IPS-NIHi7 (cell line): ENCODE measurements around the gene DLG2.
"Not testable (repeated sequence)": the region's sequence is repeated elsewhere in the genome, so short reads cannot be mapped to it uniquely, and the experiment has no call there.

ENCODE experiments used
- DNase-seq: peaks from one replicate; pipeline ENCODE4 v3.0.0; 2012; ENCODE audit warnings: mixed read lengths; ENCODE audit errors: extremely low spot score

Gene DLG2

GRCh38 chr11:85318573-85318972, 308.6 kb downstream of the DLG2 start:
- DNase-seq, result no peak

GRCh38 chr11:85316967-85317366, 310.2 kb downstream of the DLG2 start:
- no peak for DNase-seq

- DNase-seq, result no peak
These were observed 313.4 kb downstream of the DLG2 start for GRCh38 chr11:85313741-85314140.

- DNase-seq, result no peak
These were observed 316.7 kb downstream of the DLG2 start for GRCh38 chr11:85310479-85310878.

- DNase-seq, result no peak
These were observed 319.8 kb downstream of the DLG2 start for GRCh38 chr11:85307366-85307765.

GRCh38 chr11:85301895-85302678, 325.1 kb downstream of the DLG2 start:
- DNase-seq, result peak; percentile 24

GRCh38 chr11:85299258-85299942, 327.7 kb downstream of the DLG2 start:
- no peak for DNase-seq

GRCh38 chr11:85295694-85296271, 331.4 kb downstream of the DLG2 start:
- no peak for DNase-seq

GRCh38 chr11:85281550-85281949, 345.6 kb downstream of the DLG2 start:
- no peak for DNase-seq

- no peak for DNase-seq
These were observed 347.9 kb downstream of the DLG2 start for GRCh38 chr11:85279267-85279666.

- no peak for DNase-seq
These were observed 349.5 kb downstream of the DLG2 start for GRCh38 chr11:85277693-85278092.

- no peak for DNase-seq
These were observed 350.8 kb downstream of the DLG2 start for GRCh38 chr11:85276332-85276731.

- DNase-seq, result not testable (repeated sequence)
These were observed 356.8 kb downstream of the DLG2 start for GRCh38 chr11:85270315-85270714.

- DNase-seq, result no peak
These were observed 358.0 kb downstream of the DLG2 start for GRCh38 chr11:85269109-85269508.

- no peak for DNase-seq
These were observed 360.5 kb downstream of the DLG2 start for GRCh38 chr11:85266646-85267045.

GRCh38 chr11:85263328-85263727, 363.8 kb downstream of the DLG2 start:
- DNase-seq, result no peak

- no peak for DNase-seq
These were observed 369.3 kb downstream of the DLG2 start for GRCh38 chr11:85257837-85258236.

- DNase-seq, result no peak
These were observed 370.7 kb downstream of the DLG2 start for GRCh38 chr11:85256433-85256832.

- DNase-seq, result no peak
These were observed 377.7 kb downstream of the DLG2 start for GRCh38 chr11:85249482-85249881.

GRCh38 chr11:85247797-85248196, 379.3 kb downstream of the DLG2 start:
- DNase-seq, result no peak

GRCh38 chr11:85238906-85239305, 388.2 kb downstream of the DLG2 start:
- no peak for DNase-seq

GRCh38 chr11:85238038-85238437, 389.1 kb downstream of the DLG2 start:
- not testable (repeated sequence) for DNase-seq

- DNase-seq, result peak; percentile 13
These were observed 390.9 kb downstream of the DLG2 start for GRCh38 chr11:85236211-85236610.
